Measurements from ENCODE around the gene NSD2.

NSD2 gene

GRCh38 chr4:1899149-1900086 is 28.2 kb downstream of the NSD2 start (continued):
- TF ChIP-seq ZNF311 (tag by site-specific recombination; IDR thresholded peaks at IDR 0.05; ENCODE audit: borderline replicate concordance) = no peak
- no peak for TF ChIP-seq ZNF274 (IDR thresholded peaks at IDR 0.05; ENCODE audit: low read length)
- no peak for TF ChIP-seq ZNF274 (tag by site-specific recombination; IDR thresholded peaks at IDR 0.05; ENCODE audit: borderline replicate concordance)
- no peak for TF ChIP-seq HOXD13 (CRISPR knock-in tag; IDR thresholded peaks at IDR 0.05; ENCODE audit: borderline replicate concordance)
- peak; percentile 100 for TF ChIP-seq ZBTB44 (tag by site-specific recombination; IDR thresholded peaks at IDR 0.05)
- peak; percentile 35; the same call in 1 of the 2 replicates for TF ChIP-seq ZBTB17 (tag by site-specific recombination; IDR thresholded peaks at IDR 0.05)
- TF ChIP-seq ZNF560 (tag by site-specific recombination; IDR thresholded peaks at IDR 0.05; ENCODE audit: borderline replicate concordance) = no peak
- peak; percentile 42; the same call in 1 of the 2 replicates for TF ChIP-seq ZNF768 (tag by site-specific recombination; IDR thresholded peaks at IDR 0.05)
- TF ChIP-seq ZBTB26 (tag by site-specific recombination; optimal IDR thresholded peaks at IDR 0.05) = peak; percentile 21
- TF ChIP-seq ZSCAN5A (tag by site-specific recombination; IDR thresholded peaks at IDR 0.05) = no peak
- TF ChIP-seq ZNF280D (tag by site-specific recombination; IDR thresholded peaks at IDR 0.05) = no peak
- no peak for TF ChIP-seq ZNF18 (tag by site-specific recombination; IDR thresholded peaks at IDR 0.05)

GRCh38 chr4:1900087-1900433 is 28.9 kb downstream of the NSD2 start:
- Histone ChIP-seq H3K27ac (ENCODE audit: extremely low read depth, low read depth, low read length) (no peak overlapping the region), H3K9me3 (ENCODE audit: control insufficient read depth, insufficient read depth, low read depth, low read length) (no peaks in the 10 kb centered on the region), H3K4me3 (ENCODE audit: low read depth, low read length) (no peak overlapping the region), H3K36me3 (ENCODE audit: control insufficient read depth in 2 of 2, insufficient read depth in 1 of 2, low read length in 2 of 2) (peaks cover 0 to 62% of the 10 kb centered on the region in 2 experiments; a peak in 2 of 3 replicates), H3K4me1 (ENCODE audit: control insufficient read depth, insufficient read depth, low read length) (0 out of 2 replicates have a peak, but pooled peaks cover 3% of the 10 kb centered on the region)
- CTCF ChIA-PET = interaction anchor here (0.5 to 4.0 kb wide), 26 partner anchors 9 to 831 kb away, joined by 3 to 33 read pairs (median 4); no protein-coding TSS in a partner anchor
- POLR2A ChIA-PET = interaction anchor here (0.6 to 1.3 kb wide), 3 partner anchors 15 to 25 kb away, joined by 3 to 5 read pairs (median 5); no protein-coding TSS in a partner anchor
- no peak for TF ChIP-seq ZNF600 (tag by site-specific recombination; IDR thresholded peaks at IDR 0.05)
- TF ChIP-seq ZFP3 (tag by site-specific recombination; IDR thresholded peaks at IDR 0.05; ENCODE audit: low read depth) = no peak
- TF ChIP-seq WT1 (tag by site-specific recombination; IDR thresholded peaks at IDR 0.05) = no peak
